Kidney epithelial cell (primary cell): ENCODE measurements around the gene KAT6B. TPM values are rescaled to one million over a fixed set of nuclear protein-coding genes. Genes with fewer than 3 reads are reported as not detected.

Experiments used
- DNase-seq: peaks from one replicate; pipeline ENCODE4 v3.0.0-alpha.2; 2010; ENCODE audit warnings: low read depth
- H3K27me3 ChIP-seq: 2 replicates; pipeline ENCODE4 v1.6.0; 2011; ENCODE audit warnings: low read length; ENCODE audit not compliant: control insufficient read depth, insufficient read depth
- H3K36me3 ChIP-seq: 2 replicates; pipeline ENCODE4 v1.5.1; 2011; ENCODE audit warnings: low read length; ENCODE audit not compliant: control insufficient read depth, insufficient read depth
- H3K4me3 ChIP-seq: 2 replicates; pipeline ENCODE4 v1.5.1; 2011; ENCODE audit warnings: low read depth, mild to moderate bottlenecking, control low read depth, low read length
- CTCF ChIP-seq: IDR thresholded peaks from 2 replicates; pipeline ENCODE4 v1.5.1; 2011; ENCODE audit warnings: mild to moderate bottlenecking, moderate library complexity, low read length, control low read depth, inconsistent platforms; ENCODE audit not compliant: insufficient read depth, poor library complexity, severe bottlenecking
- total RNA-seq: library from RNA; depleted of rRNA; stranded (reverse); fragments of >200 nt; gene quantifications from 2 replicates; pipeline ENCODE4 v1.2.3, GENCODE V29; 2015

KAT6B gene
- total RNA-seq, 1 donor from 2014 or later, result 8.0 TPM

GRCh38 chr10:74825371-74826141 lies 844 bp upstream of the KAT6B start:
- H3K36me3 ChIP-seq, result no peaks in the 10 kb centered on the region
- H3K27me3 ChIP-seq, result no peaks in the 10 kb centered on the region
- peak overlapping the region; percentile 78 for H3K4me3 ChIP-seq
- TF ChIP-seq CTCF, result no peak
- no peak for DNase-seq

GRCh38 chr10:74827045-74827441 lies 643 bp downstream of the KAT6B start:
- peak overlapping the region; percentile 81 for H3K4me3 ChIP-seq
- no peak for DNase-seq
- no peaks in the 10 kb centered on the region for H3K36me3 ChIP-seq
- H3K27me3 ChIP-seq, result no peaks in the 10 kb centered on the region
- TF ChIP-seq CTCF, result no peak

GRCh38 chr10:74827694-74828093 lies 1.3 kb downstream of the KAT6B start:
- H3K36me3 ChIP-seq, result no peaks in the 10 kb centered on the region
- no peak for DNase-seq
- H3K4me3 ChIP-seq, result no peak overlapping the region
- no peaks in the 10 kb centered on the region for H3K27me3 ChIP-seq
- no peak for TF ChIP-seq CTCF

- Histone ChIP-seq H3K4me3 (no peak overlapping the region), H3K36me3 (no peaks in the 10 kb centered on the region), H3K27me3 (no peaks in the 10 kb centered on the region)
- TF ChIP-seq CTCF, result no peak
- DNase-seq, result no peak
These were observed 2.5 kb downstream of the KAT6B start for GRCh38 chr10:74828946-74829345.

GRCh38 chr10:74831518-74832120 lies 5.2 kb downstream of the KAT6B start:
- H3K27me3 ChIP-seq, result no peaks in the 10 kb centered on the region
- TF ChIP-seq CTCF, result no peak

More at GRCh38 chr10:74831518-74832120, 5.2 kb downstream of the KAT6B start:
- no peaks in the 10 kb centered on the region for H3K36me3 ChIP-seq
- DNase-seq, result no peak
- no peak overlapping the region for H3K4me3 ChIP-seq
